HG02884 (cell line): ENCODE results near the gene MOXD1.

Source experiments
- ATAC-seq: cut with Tn5 transposase; IDR thresholded peaks from one replicate; pipeline ENCODE4 v1.9.1; 2021; ENCODE audit warnings: mild to moderate bottlenecking, moderate library complexity; ENCODE audit not compliant: unreplicated experiment

The MOXD1 gene

DNA sequence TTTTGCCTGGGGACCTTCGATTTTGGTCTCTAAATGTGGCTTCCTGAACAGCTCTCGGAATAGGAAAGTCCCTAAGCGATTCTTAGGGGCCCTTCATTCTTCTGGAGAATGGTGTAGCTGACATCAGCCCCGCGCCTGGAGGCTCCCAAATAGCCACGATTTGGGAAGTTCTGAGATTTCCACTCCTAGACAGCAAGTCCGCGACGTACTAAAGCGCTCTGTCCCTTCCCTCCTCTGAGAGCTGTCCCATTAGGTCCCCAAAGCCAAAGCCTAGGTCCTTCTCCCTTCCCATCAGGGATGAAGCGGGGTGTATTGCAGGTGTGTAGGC lies 756 bp downstream of the MOXD1 start:
- no peak for ATAC-seq

- ATAC-seq = no peak
Measured at GRCh38 chr6:132399376-132400074, 1.8 kb downstream of the MOXD1 start.

DNA sequence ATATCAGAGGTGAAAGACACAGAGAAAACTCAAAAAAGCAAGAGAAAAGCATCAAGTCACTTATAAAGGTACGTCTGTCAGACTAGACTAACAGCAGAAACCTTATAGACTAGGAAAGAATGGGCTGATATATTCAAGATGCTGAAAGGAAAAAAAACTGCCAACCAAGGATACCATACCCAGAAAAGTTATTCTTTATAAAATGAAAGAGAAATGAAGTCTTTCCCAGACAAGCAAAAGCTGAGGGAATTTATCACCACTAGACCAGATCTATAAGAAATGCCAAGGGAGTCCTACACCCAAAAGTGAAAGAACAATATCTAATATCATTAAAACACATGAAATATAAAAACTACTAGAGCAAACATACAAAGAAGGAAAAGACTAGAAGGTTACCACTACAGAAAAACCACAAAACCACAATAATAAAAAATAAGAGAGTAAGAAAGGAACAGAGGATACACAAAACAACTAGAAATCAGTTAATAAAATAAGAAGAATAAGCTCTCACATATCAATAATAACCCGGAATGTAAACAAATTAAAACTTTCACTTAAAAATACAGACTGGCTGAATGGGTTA lies 6.2 kb downstream of the MOXD1 start:
- no peak for ATAC-seq

- no peak for ATAC-seq
Measured at GRCh38 chr6:132392792-132393191, 8.5 kb downstream of the MOXD1 start.

GRCh38 chr6:132392270-132392646 lies 9.0 kb downstream of the MOXD1 start:
- ATAC-seq = no peak

DNA sequence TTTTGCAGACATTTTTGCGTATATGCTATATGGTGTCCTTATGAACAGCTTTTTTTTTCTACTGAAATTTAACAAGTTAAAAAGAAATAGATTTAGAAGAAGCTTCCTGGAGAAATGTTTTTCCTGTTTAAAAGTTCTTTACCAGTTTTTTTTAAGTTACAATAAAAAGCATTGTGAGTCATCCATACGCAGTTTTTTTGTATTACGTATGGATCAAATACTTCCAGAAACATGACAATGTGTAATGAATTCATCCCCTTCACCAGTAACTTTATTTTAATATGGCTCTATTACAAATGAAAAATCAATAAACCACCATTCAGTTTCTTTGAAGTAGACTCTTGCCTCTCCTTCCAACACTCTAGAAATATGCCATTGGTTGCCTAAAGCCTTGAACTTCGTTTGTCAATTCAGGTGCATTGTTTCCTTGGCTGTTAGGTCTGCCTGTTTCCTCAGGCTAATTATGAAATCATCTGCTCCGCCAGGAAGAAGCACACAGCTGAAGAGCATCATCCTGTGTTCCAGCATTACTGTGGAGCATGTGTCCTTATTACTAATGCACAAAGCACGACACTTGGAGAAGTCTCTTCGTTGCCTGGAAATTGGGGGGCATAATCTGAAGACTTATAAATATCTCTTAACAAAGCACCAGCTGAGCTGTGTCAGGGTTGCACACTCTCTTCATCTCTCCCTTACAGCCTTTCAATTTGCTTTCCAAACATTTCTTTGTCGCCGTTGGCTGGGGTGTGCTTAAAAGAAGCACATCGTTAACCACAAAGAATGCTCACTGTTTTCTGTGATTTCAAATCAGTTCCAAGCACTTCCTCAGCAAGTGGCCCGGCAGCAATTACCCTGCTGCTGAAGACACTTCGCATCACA lies 9.6 kb downstream of the MOXD1 start:
- no peak for ATAC-seq

GRCh38 chr6:132390451-132390850 lies 10.8 kb downstream of the MOXD1 start:
- no peak for ATAC-seq

GRCh38 chr6:132390017-132390416 lies 11.3 kb downstream of the MOXD1 start:
- ATAC-seq = no peak

- no peak for ATAC-seq
Measured at GRCh38 chr6:132388291-132388690, 13.0 kb downstream of the MOXD1 start.

GRCh38 chr6:132382630-132383175 lies 18.6 kb downstream of the MOXD1 start:
- no peak for ATAC-seq

GRCh38 chr6:132381381-132381780 lies 19.9 kb downstream of the MOXD1 start:
- no peak for ATAC-seq

GRCh38 chr6:132380358-132381029 lies 20.8 kb downstream of the MOXD1 start:
- no peak for ATAC-seq

- no peak for ATAC-seq
Measured at GRCh38 chr6:132369526-132369925, 31.7 kb downstream of the MOXD1 start.

- ATAC-seq = no peak
Measured at GRCh38 chr6:132368916-132369481, 32.3 kb downstream of the MOXD1 start.

DNA sequence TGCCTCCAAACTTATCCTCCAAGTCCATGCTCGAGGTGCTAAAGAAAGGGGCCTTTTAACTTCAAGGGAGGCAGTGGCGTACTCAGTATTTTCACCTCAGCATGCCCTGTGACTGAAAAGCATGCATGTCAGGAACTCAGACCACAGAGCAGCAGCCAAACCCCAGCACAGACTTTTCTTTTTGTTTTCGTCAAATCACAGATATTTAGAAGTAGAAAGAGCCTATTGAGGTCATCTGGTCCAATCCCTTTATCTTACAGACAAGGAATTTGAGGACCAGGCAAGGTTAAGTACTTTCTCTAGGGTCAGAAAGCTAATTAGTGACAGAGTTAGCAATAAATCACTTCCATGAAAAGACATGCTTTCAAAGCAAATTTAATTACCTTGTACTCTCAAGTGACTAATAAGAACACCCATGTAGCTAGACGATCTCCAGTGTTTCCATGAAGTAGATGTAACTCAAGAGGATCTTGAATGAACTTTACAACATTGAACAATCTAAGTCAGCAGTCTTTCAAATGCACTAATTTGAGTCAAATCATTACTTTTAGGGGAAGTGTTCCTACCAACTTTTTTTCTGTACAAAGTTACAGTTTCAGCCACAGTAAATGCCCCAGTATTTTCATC lies 35.9 kb downstream of the MOXD1 start:
- peak; percentile 97 for ATAC-seq

GRCh38 chr6:132364306-132365074 lies 36.8 kb downstream of the MOXD1 start:
- ATAC-seq = no peak

DNA sequence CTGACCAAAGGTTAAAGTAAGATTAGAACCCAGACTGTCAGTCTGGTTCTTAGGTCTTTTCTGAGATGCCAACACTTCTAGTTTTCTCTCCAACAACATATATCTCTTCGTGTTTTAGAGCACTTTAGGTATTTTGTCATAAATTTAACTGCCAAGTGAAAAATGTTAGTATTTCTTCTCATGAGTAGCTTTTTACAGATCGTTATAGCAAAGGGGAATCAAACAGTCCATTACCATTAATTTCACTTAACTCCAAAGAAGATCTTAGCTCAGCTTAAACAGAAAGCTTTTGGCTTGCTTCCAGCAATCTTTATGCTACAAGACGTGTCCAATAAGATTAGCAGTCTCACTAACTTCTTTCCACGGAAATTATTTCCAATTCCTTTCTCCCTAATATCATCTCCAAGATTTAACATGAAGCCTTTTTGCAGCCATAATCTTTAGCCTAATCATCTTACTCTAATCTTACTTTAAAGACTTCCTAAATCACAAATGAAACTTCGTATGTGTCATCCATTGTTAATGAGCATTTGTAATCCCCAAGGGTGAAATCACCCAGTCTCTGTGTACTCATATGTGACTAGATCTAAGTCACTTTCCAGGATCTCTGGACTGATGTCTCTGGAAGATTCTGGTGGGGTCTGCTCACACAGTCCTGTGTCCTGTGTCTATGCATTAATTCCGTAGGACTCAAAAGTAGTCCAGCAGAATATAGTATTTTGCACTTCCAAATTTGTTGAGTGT lies 38.7 kb downstream of the MOXD1 start:
- ATAC-seq = no peak

- ATAC-seq = no peak
Measured at GRCh38 chr6:132361101-132361500, 40.2 kb downstream of the MOXD1 start.

GRCh38 chr6:132359886-132360285 lies 41.4 kb downstream of the MOXD1 start:
- no peak for ATAC-seq
